ENCODE results near the gene TBC1D10B.

DNA sequence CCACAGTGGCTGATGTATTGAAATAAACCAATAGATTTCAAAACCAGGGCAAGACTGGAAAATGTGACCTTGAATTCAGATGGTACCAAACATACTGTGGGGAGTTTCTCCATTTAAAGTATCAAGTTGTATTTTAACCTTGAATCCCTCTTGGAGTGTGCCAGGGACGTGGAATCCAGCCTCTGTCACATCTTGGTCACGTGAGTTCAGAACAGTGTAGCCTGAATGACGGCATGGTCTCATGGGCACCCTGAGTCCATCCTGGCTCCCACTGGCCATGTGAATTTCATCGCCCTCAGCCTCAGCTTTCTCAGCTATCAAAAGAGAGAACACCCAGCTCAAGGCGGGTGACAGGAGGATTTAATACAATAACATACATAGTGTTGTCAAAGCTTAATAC, 43.9 kb upstream of the TBC1D10B start:
- no peak for TF ChIP-seq POLR2A (IDR thresholded peaks at IDR 0.05)
- no peak for TF ChIP-seq EP300 (IDR thresholded peaks at IDR 0.05)
- TF ChIP-seq, protein P1, sequence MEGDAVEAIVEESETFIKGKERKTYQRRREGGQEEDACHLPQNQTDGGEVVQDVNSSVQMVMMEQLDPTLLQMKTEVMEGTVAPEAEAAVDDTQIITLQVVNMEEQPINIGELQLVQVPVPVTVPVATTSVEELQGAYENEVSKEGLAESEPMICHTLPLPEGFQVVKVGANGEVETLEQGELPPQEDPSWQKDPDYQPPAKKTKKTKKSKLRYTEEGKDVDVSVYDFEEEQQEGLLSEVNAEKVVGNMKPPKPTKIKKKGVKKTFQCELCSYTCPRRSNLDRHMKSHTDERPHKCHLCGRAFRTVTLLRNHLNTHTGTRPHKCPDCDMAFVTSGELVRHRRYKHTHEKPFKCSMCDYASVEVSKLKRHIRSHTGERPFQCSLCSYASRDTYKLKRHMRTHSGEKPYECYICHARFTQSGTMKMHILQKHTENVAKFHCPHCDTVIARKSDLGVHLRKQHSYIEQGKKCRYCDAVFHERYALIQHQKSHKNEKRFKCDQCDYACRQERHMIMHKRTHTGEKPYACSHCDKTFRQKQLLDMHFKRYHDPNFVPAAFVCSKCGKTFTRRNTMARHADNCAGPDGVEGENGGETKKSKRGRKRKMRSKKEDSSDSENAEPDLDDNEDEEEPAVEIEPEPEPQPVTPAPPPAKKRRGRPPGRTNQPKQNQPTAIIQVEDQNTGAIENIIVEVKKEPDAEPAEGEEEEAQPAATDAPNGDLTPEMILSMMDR (IDR thresholded peaks at IDR 0.05), result no peak
- no peak for TF ChIP-seq POLR2AphosphoS5 (IDR thresholded peaks at IDR 0.05)

Measured in suprapubic skin (tissue), 4 donors.